PC-3 (cell line): ENCODE results near the gene BACH1.

Experiments
- EZH2 ChIP-seq: fragments of 300-600 bp; sonication (generic); IDR thresholded peaks from one replicate; pipeline ENCODE4 v1.6.1; 2017; ENCODE audit warnings: antibody characterized with exemption, mild to moderate bottlenecking, low read length; ENCODE audit not compliant: unreplicated experiment
- EZH2phosphoT487 ChIP-seq: fragments of 300-600 bp; sonication (generic); IDR thresholded peaks from 2 replicates; pipeline ENCODE4 v1.6.1; 2018; ENCODE audit warnings: mild to moderate bottlenecking, antibody characterized with exemption, low read length, borderline replicate concordance
- TF ChIP-seq, protein P1 (sequence below): fragments of 300-600 bp; sonication (generic); conservative IDR thresholded peaks from 2 replicates; pipeline ENCODE4 v1.5.1; 2017; ENCODE audit warnings: antibody characterized with exemption, low read depth, mild to moderate bottlenecking, low read length

DNA sequence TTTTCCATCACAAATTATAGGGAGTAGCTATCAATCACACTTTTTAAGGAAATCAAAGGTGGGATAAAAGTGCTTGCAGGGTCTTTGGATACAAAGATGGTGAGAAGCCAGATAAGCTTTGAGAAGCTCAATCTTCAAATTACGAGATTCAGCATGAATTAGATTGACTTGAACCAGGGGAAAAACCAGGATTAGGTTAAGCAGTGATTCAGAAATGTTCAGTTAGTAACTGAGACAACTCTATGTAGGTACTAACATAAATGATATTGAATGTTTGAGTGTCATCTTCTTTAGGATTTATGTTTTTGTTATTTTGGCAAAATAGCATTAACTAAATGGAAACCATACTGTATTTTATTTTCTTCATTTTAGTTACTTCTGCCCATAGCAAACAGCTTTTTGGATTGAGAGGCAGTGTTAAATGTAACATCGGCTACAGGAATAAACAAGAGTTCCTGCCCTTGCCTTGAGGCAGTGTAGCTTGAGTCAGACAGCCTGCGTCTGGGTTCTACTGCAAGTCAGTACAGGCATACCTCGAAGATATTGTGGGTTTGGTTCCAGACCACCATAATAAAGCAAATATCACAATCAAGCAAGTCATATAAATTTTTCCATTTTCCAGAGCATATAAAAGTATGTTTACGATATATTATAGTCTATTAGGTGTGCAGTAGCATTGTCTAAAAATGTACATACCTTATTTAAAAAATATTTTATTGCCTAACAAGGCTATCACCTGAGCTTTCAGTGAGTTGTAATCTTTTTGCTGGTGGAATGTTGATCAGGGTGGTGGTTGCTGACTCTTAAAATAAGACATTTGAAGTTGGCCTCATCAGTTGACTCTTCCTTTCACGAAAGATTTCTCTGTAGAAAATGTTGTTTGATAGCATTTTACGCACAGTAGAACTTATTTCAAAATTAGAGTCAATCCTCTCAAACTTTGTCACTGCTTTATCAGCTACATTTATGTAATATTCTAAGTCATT is 36.9 kb upstream of the BACH1 start:
- TF ChIP-seq, protein P1, sequence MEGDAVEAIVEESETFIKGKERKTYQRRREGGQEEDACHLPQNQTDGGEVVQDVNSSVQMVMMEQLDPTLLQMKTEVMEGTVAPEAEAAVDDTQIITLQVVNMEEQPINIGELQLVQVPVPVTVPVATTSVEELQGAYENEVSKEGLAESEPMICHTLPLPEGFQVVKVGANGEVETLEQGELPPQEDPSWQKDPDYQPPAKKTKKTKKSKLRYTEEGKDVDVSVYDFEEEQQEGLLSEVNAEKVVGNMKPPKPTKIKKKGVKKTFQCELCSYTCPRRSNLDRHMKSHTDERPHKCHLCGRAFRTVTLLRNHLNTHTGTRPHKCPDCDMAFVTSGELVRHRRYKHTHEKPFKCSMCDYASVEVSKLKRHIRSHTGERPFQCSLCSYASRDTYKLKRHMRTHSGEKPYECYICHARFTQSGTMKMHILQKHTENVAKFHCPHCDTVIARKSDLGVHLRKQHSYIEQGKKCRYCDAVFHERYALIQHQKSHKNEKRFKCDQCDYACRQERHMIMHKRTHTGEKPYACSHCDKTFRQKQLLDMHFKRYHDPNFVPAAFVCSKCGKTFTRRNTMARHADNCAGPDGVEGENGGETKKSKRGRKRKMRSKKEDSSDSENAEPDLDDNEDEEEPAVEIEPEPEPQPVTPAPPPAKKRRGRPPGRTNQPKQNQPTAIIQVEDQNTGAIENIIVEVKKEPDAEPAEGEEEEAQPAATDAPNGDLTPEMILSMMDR = no peak
- TF ChIP-seq EZH2 = no peak
- no peak for TF ChIP-seq EZH2phosphoT487
